ENCODE measurements around the gene ABHD12.

ABHD12 gene

DNA sequence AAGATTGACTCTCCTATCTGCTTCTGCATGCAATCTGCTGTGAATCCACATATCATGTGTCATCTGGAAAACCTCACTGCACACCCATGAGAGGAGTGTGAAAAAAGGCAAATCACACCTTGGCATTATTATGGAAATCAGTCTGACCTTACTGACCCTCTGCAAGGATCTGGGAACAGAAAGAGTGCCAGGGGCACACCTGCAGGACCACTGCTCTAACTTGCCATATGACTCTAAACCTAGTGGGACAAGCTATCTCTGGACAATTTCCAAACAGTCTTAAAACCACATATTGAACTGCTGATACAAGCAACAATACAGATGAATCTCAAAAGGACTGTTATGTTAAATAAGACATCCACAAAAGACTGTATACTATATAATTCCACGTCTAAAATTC, 50.3 kb downstream of the ABHD12 start:
- peaks cover 0 to 5% of the 10 kb centered on the region in 2 donors for H3K4me1 ChIP-seq (ENCODE audit: control insufficient read depth in 2 of 2, insufficient read depth in 1 of 2, low read depth in 1 of 2, low read length in 2 of 2)
- no peak overlapping the region for H2AK5ac ChIP-seq (ENCODE audit: low read depth, low read length)
- H3K9me3 ChIP-seq (replicated peaks in 1 of 2; ENCODE audit: control insufficient read depth in 2 of 2, insufficient read depth in 1 of 2, low read depth in 1 of 2, low read length in 2 of 2): no peaks in the 10 kb centered on the region
- no CpG with 5 or more reads among the region's 1 CpG for WGBS, 2 donors (ENCODE audit: extremely low coverage in 2 of 2, insufficient read length in 2 of 2, insufficient replicate concordance in 1 of 2)
- peaks cover 5% of the 10 kb centered on the region for H3K79me1 ChIP-seq (ENCODE audit: low read depth, low read length)
- H3K4me3 ChIP-seq (ENCODE audit: low read length in 2 of 2): no peak overlapping the region
- no peak overlapping the region for H2BK120ac ChIP-seq (ENCODE audit: low read depth, low read length)
- no peak overlapping the region for H2BK12ac ChIP-seq (ENCODE audit: low read length)
- H3K27me3 ChIP-seq (ENCODE audit: control insufficient read depth in 3 of 3, insufficient read depth in 3 of 3, low read depth in 1 of 3, low read length in 3 of 3): no peaks in the 10 kb centered on the region
- H4K91ac ChIP-seq (ENCODE audit: low read depth, low read length, poor library complexity): no peak overlapping the region
- no peak overlapping the region for H3K27ac ChIP-seq (replicated peaks; ENCODE audit: low read length)
- H4K8ac ChIP-seq (ENCODE audit: low read depth, low read length): no peak overlapping the region
- H2BK5ac ChIP-seq (ENCODE audit: low read length): no peak overlapping the region
- DNase-seq (ENCODE audit: low spot score): no peak
- no peak overlapping the region for H3K4me2 ChIP-seq (ENCODE audit: insufficient read depth, low read length, poor library complexity, severe bottlenecking)
- no peak overlapping the region for H2BK15ac ChIP-seq (ENCODE audit: low read length)
- H3K36me3 ChIP-seq (replicated peaks in 1 of 2; ENCODE audit: control insufficient read depth in 2 of 2, insufficient read depth in 2 of 2, low read length in 2 of 2): peaks cover 2 to 17% of the 10 kb centered on the region in 2 donors
- no peak overlapping the region for H3K14ac ChIP-seq (ENCODE audit: low read length)
- no peak overlapping the region for H3K18ac ChIP-seq (ENCODE audit: low read length)
- H3K9ac ChIP-seq (ENCODE audit: low read depth, low read length, poor library complexity): peak overlapping the region; percentile 63
- no peak overlapping the region for H3K4ac ChIP-seq (ENCODE audit: low read length)
- H3K23ac ChIP-seq (ENCODE audit: low read depth, low read length, poor library complexity): no peak overlapping the region
- no peak overlapping the region for H2AFZ ChIP-seq (ENCODE audit: low read length)

DNA sequence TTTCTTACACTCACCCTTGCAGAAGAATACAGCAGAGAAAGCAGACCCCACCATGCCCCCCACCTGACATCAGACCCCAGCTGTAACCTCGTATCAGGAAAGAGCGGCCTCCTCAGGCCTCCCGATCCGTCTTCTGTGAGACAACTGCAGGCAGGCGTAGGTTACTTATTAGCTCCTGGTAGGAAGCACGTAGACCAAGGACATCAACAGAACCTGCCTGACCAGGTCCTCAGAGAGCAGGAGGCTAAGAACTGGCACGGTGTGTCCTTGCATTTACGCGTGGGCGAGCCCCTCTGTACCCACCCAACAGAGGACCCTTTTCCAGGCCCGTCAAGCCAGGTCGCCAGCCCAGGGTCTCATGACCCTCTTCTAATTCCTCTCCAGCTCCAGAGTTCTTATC, 51.0 kb downstream of the ABHD12 start:
- Histone ChIP-seq H2BK12ac (ENCODE audit: low read length) (no peak overlapping the region), H3K4me1 (ENCODE audit: control insufficient read depth in 2 of 2, insufficient read depth in 1 of 2, low read depth in 1 of 2, low read length in 2 of 2) (peaks cover 0 to 5% of the 10 kb centered on the region in 2 donors), H3K27me3 (ENCODE audit: control insufficient read depth in 3 of 3, insufficient read depth in 3 of 3, low read depth in 1 of 3, low read length in 3 of 3) (no peaks in the 10 kb centered on the region), H3K9ac (ENCODE audit: low read depth, low read length, poor library complexity) (no peak overlapping the region), H3K23ac (ENCODE audit: low read depth, low read length, poor library complexity) (no peak overlapping the region), H2BK120ac (ENCODE audit: low read depth, low read length) (no peak overlapping the region), H3K4ac (ENCODE audit: low read length) (no peak overlapping the region), H3K4me2 (ENCODE audit: insufficient read depth, low read length, poor library complexity, severe bottlenecking) (no peak overlapping the region), H3K79me1 (ENCODE audit: low read depth, low read length) (peaks cover 5% of the 10 kb centered on the region), H2AK5ac (ENCODE audit: low read depth, low read length) (no peak overlapping the region), H2AFZ (ENCODE audit: low read length) (no peak overlapping the region), H3K9me3 (replicated peaks in 1 of 2; ENCODE audit: control insufficient read depth in 2 of 2, insufficient read depth in 1 of 2, low read depth in 1 of 2, low read length in 2 of 2) (no peaks in the 10 kb centered on the region), H3K36me3 (replicated peaks in 1 of 2; ENCODE audit: control insufficient read depth in 2 of 2, insufficient read depth in 2 of 2, low read length in 2 of 2) (peaks cover 2 to 17% of the 10 kb centered on the region in 2 donors), H4K91ac (ENCODE audit: low read depth, low read length, poor library complexity) (no peak overlapping the region), H2BK15ac (ENCODE audit: low read length) (no peak overlapping the region), H3K4me3 (ENCODE audit: low read length in 2 of 2) (no peak overlapping the region), H2BK5ac (ENCODE audit: low read length) (no peak overlapping the region), H3K27ac (replicated peaks; ENCODE audit: low read length) (no peak overlapping the region), H3K14ac (ENCODE audit: low read length) (no peak overlapping the region), H4K8ac (ENCODE audit: low read depth, low read length) (no peak overlapping the region), H3K18ac (ENCODE audit: low read length) (peak overlapping the region; percentile 45)
- no peak for DNase-seq (ENCODE audit: low spot score)
- WGBS, 2 donors (ENCODE audit: extremely low coverage in 2 of 2, insufficient read length in 2 of 2, insufficient replicate concordance in 1 of 2): no CpG with 5 or more reads among the region's 12 CpGs

DNA sequence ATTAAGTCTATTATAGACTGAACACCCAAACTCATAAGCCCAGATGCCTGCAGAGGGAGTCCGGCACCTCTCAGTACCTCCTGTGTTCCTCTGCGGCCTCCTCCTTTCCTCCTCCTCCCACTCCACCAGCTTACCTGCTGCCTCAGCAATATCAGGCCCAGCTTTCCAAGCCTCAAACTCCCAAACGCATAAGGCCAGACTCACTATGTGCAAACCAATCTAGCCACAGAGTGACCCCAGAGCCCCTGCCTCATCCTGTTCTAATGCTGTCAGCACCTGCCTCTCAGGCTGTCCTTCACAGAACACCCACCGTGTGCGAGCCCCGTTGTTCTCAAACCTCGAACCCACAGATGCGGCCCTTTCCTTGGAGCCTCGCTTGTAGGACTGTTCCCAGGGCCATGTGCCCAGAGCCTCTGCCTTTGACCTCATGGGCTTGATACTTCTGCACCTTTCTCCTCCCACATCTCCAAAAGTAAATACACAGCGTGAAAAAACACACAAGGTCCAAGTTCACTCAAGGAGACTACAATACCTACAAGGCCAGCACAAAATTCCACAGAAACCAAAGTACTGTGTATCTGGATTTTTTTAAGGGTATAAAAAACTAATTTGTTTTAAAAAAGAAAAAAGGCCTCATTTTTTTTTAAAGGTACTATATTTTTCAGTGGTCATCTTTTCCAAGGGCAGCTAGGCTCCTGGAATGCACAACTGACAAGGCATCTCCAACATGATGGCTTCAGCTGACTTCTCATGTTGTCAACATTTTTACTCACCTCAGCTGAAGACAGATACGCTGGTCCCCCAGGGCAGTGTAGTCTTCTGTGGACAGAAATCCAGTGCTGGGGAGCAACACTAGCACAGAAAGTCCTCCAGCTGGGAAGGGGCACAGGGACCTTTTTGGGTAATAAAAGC, 52.3 kb downstream of the ABHD12 start:
- no peak overlapping the region for H3K9ac ChIP-seq (ENCODE audit: low read depth, low read length, poor library complexity)
- no peak overlapping the region for H2BK15ac ChIP-seq (ENCODE audit: low read length)
- H3K27ac ChIP-seq (replicated peaks; ENCODE audit: low read length): no peak overlapping the region
- no peak overlapping the region for H2BK120ac ChIP-seq (ENCODE audit: low read depth, low read length)
- no peak overlapping the region for H3K4me3 ChIP-seq (ENCODE audit: low read length in 2 of 2)
- no CpG with 5 or more reads among the region's 11 CpGs for WGBS, 2 donors (ENCODE audit: extremely low coverage in 2 of 2, insufficient read length in 2 of 2, insufficient replicate concordance in 1 of 2)
- no peak overlapping the region for H4K8ac ChIP-seq (ENCODE audit: low read depth, low read length)
- H3K4me1 ChIP-seq (ENCODE audit: control insufficient read depth in 2 of 2, insufficient read depth in 1 of 2, low read depth in 1 of 2, low read length in 2 of 2): peaks cover 0 to 5% of the 10 kb centered on the region in 2 donors
- H3K14ac ChIP-seq (ENCODE audit: low read length): no peak overlapping the region
- no peak overlapping the region for H3K4me2 ChIP-seq (ENCODE audit: insufficient read depth, low read length, poor library complexity, severe bottlenecking)
- no peak overlapping the region for H3K4ac ChIP-seq (ENCODE audit: low read length)
- H2AK5ac ChIP-seq (ENCODE audit: low read depth, low read length): no peak overlapping the region
- H3K79me1 ChIP-seq (ENCODE audit: low read depth, low read length): peaks cover 5% of the 10 kb centered on the region
- no peak overlapping the region for H2BK5ac ChIP-seq (ENCODE audit: low read length)
- H3K18ac ChIP-seq (ENCODE audit: low read length): peak overlapping the region; percentile 15
- no peak overlapping the region for H3K23ac ChIP-seq (ENCODE audit: low read depth, low read length, poor library complexity)
- no peaks in the 10 kb centered on the region for H3K27me3 ChIP-seq (ENCODE audit: control insufficient read depth in 3 of 3, insufficient read depth in 3 of 3, low read depth in 1 of 3, low read length in 3 of 3)
- no peak overlapping the region for H2AFZ ChIP-seq (ENCODE audit: low read length)
- no peaks in the 10 kb centered on the region for H3K9me3 ChIP-seq (replicated peaks in 1 of 2; ENCODE audit: control insufficient read depth in 2 of 2, insufficient read depth in 1 of 2, low read depth in 1 of 2, low read length in 2 of 2)
- H4K91ac ChIP-seq (ENCODE audit: low read depth, low read length, poor library complexity): no peak overlapping the region
- no peak for DNase-seq (ENCODE audit: low spot score)
- no peak overlapping the region for H2BK12ac ChIP-seq (ENCODE audit: low read length)
- peaks cover 2 to 17% of the 10 kb centered on the region in 2 donors for H3K36me3 ChIP-seq (replicated peaks in 1 of 2; ENCODE audit: control insufficient read depth in 2 of 2, insufficient read depth in 2 of 2, low read length in 2 of 2)

GRCh38 chr20:25336561-25337422, 53.8 kb downstream of the ABHD12 start:
- no peak overlapping the region for H3K9ac ChIP-seq (ENCODE audit: low read depth, low read length, poor library complexity)
- H2BK5ac ChIP-seq (ENCODE audit: low read length): no peak overlapping the region
- no peak overlapping the region for H2BK120ac ChIP-seq (ENCODE audit: low read depth, low read length)
- no peaks in the 10 kb centered on the region for H3K9me3 ChIP-seq (replicated peaks in 1 of 2; ENCODE audit: control insufficient read depth in 2 of 2, insufficient read depth in 1 of 2, low read depth in 1 of 2, low read length in 2 of 2)
- no peak overlapping the region for H3K4ac ChIP-seq (ENCODE audit: low read length)
- no peak overlapping the region for H2BK12ac ChIP-seq (ENCODE audit: low read length)
- no peak overlapping the region for H4K91ac ChIP-seq (ENCODE audit: low read depth, low read length, poor library complexity)
- H3K79me1 ChIP-seq (ENCODE audit: low read depth, low read length): peaks cover 5% of the 10 kb centered on the region
- H3K4me1 ChIP-seq (ENCODE audit: control insufficient read depth in 2 of 2, insufficient read depth in 1 of 2, low read depth in 1 of 2, low read length in 2 of 2): peaks cover 0 to 5% of the 10 kb centered on the region in 2 donors
- H3K23ac ChIP-seq (ENCODE audit: low read depth, low read length, poor library complexity): no peak overlapping the region
- DNase-seq (ENCODE audit: low spot score): no peak
- H3K18ac ChIP-seq (ENCODE audit: low read length): no peak overlapping the region
- no peak overlapping the region for H3K14ac ChIP-seq (ENCODE audit: low read length)
- H3K36me3 ChIP-seq (replicated peaks in 1 of 2; ENCODE audit: control insufficient read depth in 2 of 2, insufficient read depth in 2 of 2, low read length in 2 of 2): peaks cover 2 to 17% of the 10 kb centered on the region in 2 donors
- H3K4me3 ChIP-seq (ENCODE audit: low read length in 2 of 2): no peak overlapping the region
- no peak overlapping the region for H2AFZ ChIP-seq (ENCODE audit: low read length)
- H3K27me3 ChIP-seq (ENCODE audit: control insufficient read depth in 3 of 3, insufficient read depth in 3 of 3, low read depth in 1 of 3, low read length in 3 of 3): no peaks in the 10 kb centered on the region
- no peak overlapping the region for H2AK5ac ChIP-seq (ENCODE audit: low read depth, low read length)
- no CpG with 5 or more reads among the region's 17 CpGs for WGBS, 2 donors (ENCODE audit: extremely low coverage in 2 of 2, insufficient read length in 2 of 2, insufficient replicate concordance in 1 of 2)
- H3K27ac ChIP-seq (replicated peaks; ENCODE audit: low read length): no peak overlapping the region
- H3K4me2 ChIP-seq (ENCODE audit: insufficient read depth, low read length, poor library complexity, severe bottlenecking): no peak overlapping the region
- no peak overlapping the region for H2BK15ac ChIP-seq (ENCODE audit: low read length)
- H4K8ac ChIP-seq (ENCODE audit: low read depth, low read length): no peak overlapping the region
